ENCODE results near the gene RPL7A.
"Not testable (repeated sequence)": the region's sequence is repeated elsewhere in the genome, so short reads cannot be mapped to it uniquely, and the experiment has no call there.

Gene RPL7A

DNA sequence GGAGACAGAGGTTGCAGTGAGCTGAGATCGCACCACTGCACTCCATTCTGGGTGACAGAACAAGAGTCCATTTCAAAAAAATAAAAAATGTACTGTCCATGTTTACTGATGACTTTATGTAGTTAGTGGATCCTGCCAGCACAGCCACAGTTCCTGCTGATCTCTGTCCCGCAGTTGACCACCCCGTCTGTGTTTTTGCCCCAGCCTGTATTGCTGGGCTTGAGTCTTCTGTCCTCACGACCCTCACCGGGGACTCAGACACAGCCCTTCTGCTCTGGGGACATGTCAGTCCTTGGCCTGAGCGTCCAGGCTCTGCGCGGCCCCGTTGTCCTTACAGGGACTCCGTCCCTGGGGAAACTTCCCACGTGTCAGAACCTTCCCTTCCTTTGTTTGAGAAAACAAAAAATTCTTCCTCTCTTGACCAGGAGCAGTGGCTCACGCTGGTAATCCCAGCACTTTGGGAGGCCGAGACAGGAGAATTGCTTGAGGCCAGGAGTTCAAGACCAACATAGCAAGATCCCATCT is 26.5 kb upstream of the RPL7A start:
- no peak for DNase-seq (ENCODE audit: low spot score)
- TF ChIP-seq, protein P1, sequence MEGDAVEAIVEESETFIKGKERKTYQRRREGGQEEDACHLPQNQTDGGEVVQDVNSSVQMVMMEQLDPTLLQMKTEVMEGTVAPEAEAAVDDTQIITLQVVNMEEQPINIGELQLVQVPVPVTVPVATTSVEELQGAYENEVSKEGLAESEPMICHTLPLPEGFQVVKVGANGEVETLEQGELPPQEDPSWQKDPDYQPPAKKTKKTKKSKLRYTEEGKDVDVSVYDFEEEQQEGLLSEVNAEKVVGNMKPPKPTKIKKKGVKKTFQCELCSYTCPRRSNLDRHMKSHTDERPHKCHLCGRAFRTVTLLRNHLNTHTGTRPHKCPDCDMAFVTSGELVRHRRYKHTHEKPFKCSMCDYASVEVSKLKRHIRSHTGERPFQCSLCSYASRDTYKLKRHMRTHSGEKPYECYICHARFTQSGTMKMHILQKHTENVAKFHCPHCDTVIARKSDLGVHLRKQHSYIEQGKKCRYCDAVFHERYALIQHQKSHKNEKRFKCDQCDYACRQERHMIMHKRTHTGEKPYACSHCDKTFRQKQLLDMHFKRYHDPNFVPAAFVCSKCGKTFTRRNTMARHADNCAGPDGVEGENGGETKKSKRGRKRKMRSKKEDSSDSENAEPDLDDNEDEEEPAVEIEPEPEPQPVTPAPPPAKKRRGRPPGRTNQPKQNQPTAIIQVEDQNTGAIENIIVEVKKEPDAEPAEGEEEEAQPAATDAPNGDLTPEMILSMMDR (IDR thresholded peaks at IDR 0.05), result no peak
- no peak overlapping the region for H3K27ac ChIP-seq
- H3K4me3 ChIP-seq, result no peak overlapping the region

DNA sequence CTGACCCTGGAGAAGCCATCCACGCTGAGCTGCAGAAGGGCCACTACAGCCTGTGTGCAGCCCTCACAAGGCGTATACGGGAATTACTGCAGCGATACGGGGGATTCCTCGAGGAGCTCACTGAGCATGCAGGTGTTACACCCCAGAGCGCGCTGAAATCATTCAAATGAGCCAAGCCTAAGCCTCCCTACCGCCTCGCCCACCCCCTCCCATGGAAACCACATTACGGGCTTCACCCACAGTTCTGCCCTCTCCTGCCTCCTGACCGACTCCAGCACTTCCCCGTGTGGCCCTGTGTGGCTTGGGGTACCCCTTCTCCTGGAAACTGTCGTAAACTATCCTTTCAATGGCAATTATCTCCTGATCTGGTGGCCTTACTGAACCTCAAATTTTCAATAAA is 25.3 kb upstream of the RPL7A start:
- TF ChIP-seq, protein P1 (IDR thresholded peaks at IDR 0.05), result no peak
- DNase-seq (ENCODE audit: low spot score), result no peak
- no peak overlapping the region for H3K4me3 ChIP-seq
- H3K27ac ChIP-seq, result no peak overlapping the region

DNA sequence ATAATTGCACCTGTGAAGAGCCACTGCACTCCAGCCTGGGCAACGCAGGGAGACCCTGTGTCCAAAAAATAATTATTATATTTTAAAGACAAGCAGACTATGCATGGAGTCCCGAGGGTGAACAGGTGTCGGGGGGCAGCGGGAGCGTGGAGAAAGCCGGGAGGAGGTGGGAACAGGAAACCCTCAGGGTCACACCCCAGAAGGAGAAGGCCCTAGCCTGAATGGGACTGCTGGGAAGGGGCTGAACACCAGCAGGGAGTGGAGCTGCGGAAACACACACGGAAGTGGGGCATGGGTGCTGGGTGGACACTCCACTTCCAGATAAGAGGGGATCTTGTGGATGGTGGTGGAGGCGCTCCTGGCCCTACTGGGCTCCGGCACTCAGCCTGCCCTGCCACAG is 24.8 kb upstream of the RPL7A start:
- no peak overlapping the region for H3K4me3 ChIP-seq
- no peak overlapping the region for H3K27ac ChIP-seq
- no peak for DNase-seq (ENCODE audit: low spot score)
- TF ChIP-seq, protein P1 (IDR thresholded peaks at IDR 0.05), result no peak

DNA sequence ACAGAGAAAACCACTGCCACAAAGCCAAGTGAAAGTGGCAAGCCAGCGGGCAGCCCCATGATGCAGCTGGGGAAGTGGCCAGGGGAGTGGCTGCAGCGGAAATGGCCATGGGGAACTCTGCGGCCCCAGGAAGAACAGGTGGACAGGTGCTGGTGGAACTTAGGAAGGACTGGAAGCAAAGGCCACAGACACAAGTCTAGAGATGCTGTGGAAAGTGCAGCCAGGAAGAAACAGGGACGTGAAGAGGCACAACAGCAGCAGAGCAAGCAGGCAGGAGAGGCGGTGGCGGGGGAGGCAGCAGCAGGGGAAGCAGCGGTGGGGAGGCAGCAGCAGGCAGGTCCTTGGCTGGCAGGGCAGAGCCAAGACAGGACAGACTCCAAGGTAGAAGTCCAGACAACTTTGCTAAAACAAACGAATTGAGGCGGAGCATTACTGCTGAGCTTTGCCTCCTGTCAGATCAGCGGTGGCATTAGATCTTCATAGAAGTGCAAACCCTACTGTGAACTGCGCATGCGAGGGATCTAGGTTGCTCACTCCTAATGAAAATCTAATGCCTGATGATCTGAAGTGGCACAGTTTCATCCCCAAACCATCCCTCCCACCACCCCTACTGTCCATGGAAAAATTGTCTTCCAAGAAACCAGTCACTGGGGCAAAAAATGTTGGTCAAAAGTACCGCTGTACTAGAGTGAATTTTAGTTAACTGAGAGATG is 23.9 kb upstream of the RPL7A start:
- TF ChIP-seq, protein P1 (IDR thresholded peaks at IDR 0.05), result no peak
- Histone ChIP-seq H3K4me3 (no peak overlapping the region), H3K27ac (no peak overlapping the region)
- no peak for DNase-seq (ENCODE audit: low spot score)

DNA sequence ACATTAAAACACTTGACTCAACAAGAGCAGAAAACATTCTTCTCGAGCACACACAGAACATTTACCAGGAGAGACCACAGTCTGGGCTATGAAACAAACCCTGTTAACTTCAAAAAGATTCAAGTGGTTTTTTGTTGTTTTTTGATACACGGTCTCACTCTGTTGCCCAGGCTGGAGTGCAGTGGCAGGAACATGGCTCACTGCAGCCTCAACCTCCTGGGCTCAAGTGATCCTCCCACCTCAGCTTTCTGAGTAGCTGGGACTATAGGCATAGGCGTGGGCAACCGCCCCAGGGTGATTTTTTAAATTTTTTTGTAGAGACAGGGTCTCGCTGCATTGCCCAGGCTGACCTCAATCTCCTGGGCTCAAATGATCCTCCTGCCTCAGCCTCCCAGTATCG is 21.0 kb upstream of the RPL7A start:
- not testable (repeated sequence) for H3K4me3 ChIP-seq; DNase-seq (ENCODE audit: low spot score); H3K27ac ChIP-seq

DNA sequence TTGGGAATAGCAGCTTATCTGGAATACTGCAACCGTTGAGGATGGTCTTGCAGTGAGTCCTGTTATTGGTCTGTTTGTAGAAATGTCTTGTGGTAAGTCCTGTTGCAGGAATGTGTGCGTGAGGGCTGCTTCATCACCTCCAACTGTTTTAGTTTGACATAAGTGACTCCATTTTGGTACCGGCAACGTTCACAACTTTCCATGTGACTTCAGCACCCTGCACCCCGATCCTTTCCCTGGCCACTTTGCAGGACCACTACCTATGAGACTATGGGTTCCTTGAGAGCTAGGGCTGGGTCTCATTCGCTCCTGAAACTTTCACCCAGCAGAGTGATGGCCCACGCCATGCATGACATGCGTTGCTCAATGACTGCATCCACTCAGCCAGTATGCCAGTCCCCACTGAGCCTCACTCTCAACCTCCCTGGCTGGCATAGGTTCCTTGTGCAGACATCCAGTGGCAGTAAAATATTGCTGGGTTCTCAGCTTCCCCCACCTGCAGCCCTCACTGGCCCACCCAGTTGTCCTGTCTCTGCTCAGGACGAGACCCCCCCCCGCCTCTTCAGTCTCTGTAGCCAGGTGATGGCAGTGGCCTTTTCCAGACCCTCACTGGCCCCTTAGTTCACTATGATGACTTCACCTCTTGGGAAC is 20.1 kb upstream of the RPL7A start:
- H3K4me3 ChIP-seq, result no peak overlapping the region
- DNase-seq (ENCODE audit: low spot score), result no peak
- TF ChIP-seq, protein P1 (IDR thresholded peaks at IDR 0.05), result no peak
- H3K27ac ChIP-seq, result no peak overlapping the region

DNA sequence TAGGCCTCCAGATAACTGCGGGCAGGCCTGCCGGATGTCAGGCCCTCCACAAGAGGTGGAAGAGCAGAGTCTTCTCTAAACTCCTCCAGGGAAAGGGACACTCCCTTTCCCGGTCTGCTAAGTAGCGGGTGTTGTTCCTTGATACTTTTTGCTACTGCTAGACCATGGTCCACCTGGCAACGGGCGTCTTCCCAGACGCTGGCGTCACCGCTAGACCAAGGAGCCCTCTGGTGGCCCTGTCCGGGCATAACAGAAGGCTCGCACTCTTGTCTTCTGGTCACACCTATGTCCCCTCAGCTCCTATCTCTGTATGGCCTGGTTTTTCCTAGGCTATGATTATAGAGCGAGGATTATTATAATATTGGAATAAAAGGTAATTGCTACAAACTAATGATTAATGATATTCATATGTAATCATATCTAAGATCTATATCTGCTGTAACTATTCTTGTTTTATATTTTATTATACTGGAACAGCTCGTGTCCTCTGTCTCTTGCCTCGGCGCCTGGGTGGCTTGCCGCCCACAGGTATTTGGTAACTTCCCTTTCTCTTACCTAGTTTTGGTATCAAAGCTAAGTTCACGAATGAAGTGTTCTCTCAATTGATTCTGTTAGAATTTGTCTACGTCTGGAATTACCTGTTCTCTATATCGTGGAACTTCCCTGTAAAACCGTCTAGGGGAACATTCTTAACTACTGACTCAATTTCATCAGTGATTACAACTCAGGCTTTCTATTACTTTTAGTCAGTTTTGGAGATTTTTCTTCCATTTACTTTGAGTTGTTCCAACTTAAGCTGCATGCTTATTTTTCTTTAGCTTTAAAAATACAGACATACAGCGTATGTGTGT is 18.5 kb upstream of the RPL7A start:
- DNase-seq (ENCODE audit: low spot score); H3K4me3 ChIP-seq; H3K27ac ChIP-seq: not testable (repeated sequence)

Data from coronary artery (tissue), 2 donors.